T-cell (primary cell): ENCODE results near the gene SYNDIG1. TPM values are rescaled to one million over a fixed set of nuclear protein-coding genes. Genes with fewer than 3 reads are reported as not detected.

Experiments used
- ATAC-seq, 4 experiments: fragments of 200-7000 bp in 3 of 4; fragments of 150-1000 bp in 1 of 4; cut with Tn5 transposase; replicated peaks in 1 of 4; 1 replicate in 3 of 4; 2 replicates in 1 of 4; pipeline ENCODE4 v1.10.0; 2021; ENCODE audit warnings: moderate library complexity in 3 of 4, mild to moderate bottlenecking in 2 of 4, moderate number of reproducible peaks in 1 of 4
- CTCF ChIA-PET, 2 donors: fragments of 300-600 bp; sonication (Branson Sonifier 250); formaldehyde crosslinking; loops; one replicate each; lab custom pipeline; 2022; ENCODE audit warnings: antibody characterized with exemption in 2 of 2; lab: Charles Lee
- POLR2A ChIA-PET, 2 donors: fragments of 300-600 bp; sonication (Branson Sonifier 250); formaldehyde crosslinking; loops; one replicate each; lab custom pipeline; 2022; ENCODE audit warnings: antibody characterized with exemption in 2 of 2; lab: Charles Lee
- DNase-seq, 35 experiments: peaks; one replicate each; pipeline versions ENCODE4 v3.0.0 to v3.0.0-alpha.2; 2013 to 2023
- H3K27ac ChIP-seq: one replicate; pipeline ENCODE4 v1.5.1; 2013; ENCODE audit warnings: low read length
- H3K27me3 ChIP-seq, 2 experiments: replicated peaks in 1 of 2; 1 replicate in 1 of 2; 2 replicates in 1 of 2; pipeline versions ENCODE4 v1.6.1 to v1.7.0; 2013; ENCODE audit warnings: low read length in 1 of 2, mixed read lengths in 1 of 2; ENCODE audit not compliant: control insufficient read depth in 2 of 2, insufficient read depth in 2 of 2; ENCODE audit errors: extremely low read depth in 1 of 2
- H3K36me3 ChIP-seq, 2 donors: 1 replicate in 1 of 2; 2 replicates in 1 of 2; pipeline versions ENCODE4 v1.6.1 to v1.7.0; 2013; ENCODE audit warnings: low read length in 1 of 2; ENCODE audit not compliant: control insufficient read depth in 2 of 2, insufficient read depth in 1 of 2; ENCODE audit errors: extremely low read depth in 1 of 2
- H3K4me1 ChIP-seq, 2 experiments: 1 replicate in 1 of 2; 2 replicates in 1 of 2; pipeline versions ENCODE4 v1.6.1 to v1.7.0; 2013; ENCODE audit warnings: low read length in 2 of 2, mixed read lengths in 1 of 2; ENCODE audit not compliant: insufficient read depth in 2 of 2, control insufficient read depth in 1 of 2; ENCODE audit errors: extremely low read depth in 1 of 2
- H3K4me3 ChIP-seq, 2 donors: 1 replicate in 1 of 2; 2 replicates in 1 of 2; pipeline versions ENCODE4 v1.5.1 to v1.7.0; 2013; ENCODE audit warnings: mild to moderate bottlenecking in 2 of 2, low read length in 1 of 2, moderate library complexity in 1 of 2; ENCODE audit not compliant: control insufficient read depth in 1 of 2; ENCODE audit errors: extremely low read depth in 1 of 2
- H3K9me3 ChIP-seq: 2 replicates; pipeline ENCODE4 v1.7.0; 2013
- H3K27ac Mint-ChIP-seq, 2 donors: one replicate each; pipeline ENCODE4 v1.8.0; 2020 to 2021; ENCODE audit warnings: mild to moderate bottlenecking in 2 of 2, mixed read lengths in 2 of 2
- H3K27me3 Mint-ChIP-seq, 2 donors: one replicate each; pipeline ENCODE4 v1.8.0; 2021 to 2022; ENCODE audit warnings: mixed read lengths in 2 of 2
- H3K36me3 Mint-ChIP-seq: one replicate; pipeline ENCODE4 v1.8.0; 2021; ENCODE audit warnings: mixed read lengths
- H3K4me1 Mint-ChIP-seq, 3 donors: one replicate each; pipeline ENCODE4 v1.8.0; 2020 to 2022; ENCODE audit warnings: mixed read lengths in 3 of 3, mild to moderate bottlenecking in 1 of 3
- H3K4me3 Mint-ChIP-seq, 3 donors: one replicate each; pipeline ENCODE4 v1.8.0; 2020 to 2022; ENCODE audit warnings: mild to moderate bottlenecking in 3 of 3, mixed read lengths in 3 of 3, moderate library complexity in 3 of 3
- H3K9me3 Mint-ChIP-seq, 3 donors: one replicate each; pipeline ENCODE4 v1.8.0; 2020 to 2022; ENCODE audit warnings: mixed read lengths in 3 of 3
- WGBS: methylation state at CpG from one replicate; pipeline ENCODE4 v1.1.5; 2013; ENCODE audit warnings: missing lambda C conversion rate; ENCODE audit not compliant: insufficient coverage; 5-methylcytosine and 5-hydroxymethylcytosine counted together
- total RNA-seq, 35 experiments: library from RNA in 6 of 35; stranded (reverse) in 6 of 35; fragments of 120-200 nt in 1 of 35; gene quantifications; one replicate each; pipeline versions ENCODE4 v1.2.1 to v1.2.4 and lab custom pipeline; 2013 to 2026

The SYNDIG1 gene
- total RNA-seq, 5 donors from 2014 or later (not counting 1 experiment from before 2014, with no cell fraction given), result not detected

- WGBS, result 78% methylated on average over 1 of the region's 2 CpGs
- ATAC-seq (no peak), DNase-seq (no peak)
- Mint-ChIP-seq H3K4me3 (no peak overlapping the region), H3K27me3 (peaks cover 14% of the 10 kb centered on the region in 2 donors), H3K4me1 (no peaks in the 10 kb centered on the region), H3K36me3 (no peaks in the 10 kb centered on the region), H3K9me3 (peaks cover 0 to 5% (median 4%) of the 10 kb centered on the region in 3 donors), H3K27ac (no peak overlapping the region)
- H3K36me3 ChIP-seq, result no peaks in the 10 kb centered on the region
- peaks cover 0 to 5% of the 10 kb centered on the region in 2 experiments for H3K27me3 ChIP-seq
- H3K4me1 ChIP-seq, result no peaks in the 10 kb centered on the region
- CTCF ChIA-PET, result no interaction called here
- H3K9me3 ChIP-seq, result no peaks in the 10 kb centered on the region
- H3K4me3 ChIP-seq, result no peak overlapping the region
- POLR2A ChIA-PET, result no interaction called here
- no peak overlapping the region for H3K27ac ChIP-seq
These were observed 170.8 kb downstream of the SYNDIG1 start for GRCh38 chr20:24640276-24640675.

DNA sequence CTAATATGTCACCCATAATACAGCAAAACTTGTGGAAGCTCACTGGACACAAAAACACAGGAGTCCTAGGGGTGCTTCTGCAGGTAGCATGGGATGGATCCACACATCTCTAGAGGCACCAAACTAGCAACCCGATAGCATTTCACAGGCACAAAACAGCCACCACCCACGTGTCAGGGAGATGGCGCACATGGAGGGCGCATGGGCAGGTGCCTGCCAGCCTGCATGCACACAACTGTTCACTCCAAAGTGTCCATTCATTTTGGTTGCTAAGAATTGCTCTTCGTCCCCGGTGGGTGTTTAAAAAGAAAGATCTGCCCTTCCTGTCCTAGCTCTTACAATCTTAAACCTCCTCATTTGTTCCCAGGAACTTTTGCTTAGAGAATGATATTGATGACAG lies 171.3 kb downstream of the SYNDIG1 start:
- H3K36me3 Mint-ChIP-seq, result no peaks in the 10 kb centered on the region
- no peaks in the 10 kb centered on the region for H3K4me1 Mint-ChIP-seq
- Histone ChIP-seq H3K27ac (no peak overlapping the region), H3K4me3 (no peak overlapping the region), H3K36me3 (no peaks in the 10 kb centered on the region), H3K9me3 (no peaks in the 10 kb centered on the region), H3K27me3 (peaks cover 0 to 8% of the 10 kb centered on the region in 2 experiments), H3K4me1 (no peaks in the 10 kb centered on the region)
- ChIA-PET POLR2A (no interaction called here), CTCF (no interaction called here)
- WGBS, result 100% methylated on average over 1 of the region's 6 CpGs
- peaks cover 13 to 14% of the 10 kb centered on the region in 2 donors for H3K27me3 Mint-ChIP-seq
- DNase-seq (no peak), ATAC-seq (no peak)
- peaks cover 0 to 5% (median 4%) of the 10 kb centered on the region in 3 donors for H3K9me3 Mint-ChIP-seq
- no peak overlapping the region for H3K4me3 Mint-ChIP-seq
- H3K27ac Mint-ChIP-seq, result no peak overlapping the region

- Histone ChIP-seq H3K4me1 (peaks cover 3 to 7% of the 10 kb centered on the region in 2 experiments), H3K27me3 (peaks cover 0 to 14% of the 10 kb centered on the region in 2 experiments), H3K4me3 (no peak overlapping the region), H3K36me3 (no peaks in the 10 kb centered on the region), H3K27ac (no peak overlapping the region), H3K9me3 (no peaks in the 10 kb centered on the region)
- H3K27me3 Mint-ChIP-seq, result peaks cover 19 to 21% of the 10 kb centered on the region in 2 donors
- no peak overlapping the region for H3K4me3 Mint-ChIP-seq
- DNase-seq (no peak), ATAC-seq (no peak)
- peaks cover 0 to 5% (median 4%) of the 10 kb centered on the region in 3 donors for H3K9me3 Mint-ChIP-seq
- H3K36me3 Mint-ChIP-seq, result no peaks in the 10 kb centered on the region
- CTCF ChIA-PET, result no interaction called here
- H3K4me1 Mint-ChIP-seq, result peaks cover 4 to 10% (median 4%) of the 10 kb centered on the region in 3 donors
- no peak overlapping the region for H3K27ac Mint-ChIP-seq
- POLR2A ChIA-PET, result no interaction called here
- WGBS, result no CpG with 5 or more reads among the region's 2 CpGs
These were observed 174.6 kb downstream of the SYNDIG1 start for GRCh38 chr20:24643731-24644626.

DNA sequence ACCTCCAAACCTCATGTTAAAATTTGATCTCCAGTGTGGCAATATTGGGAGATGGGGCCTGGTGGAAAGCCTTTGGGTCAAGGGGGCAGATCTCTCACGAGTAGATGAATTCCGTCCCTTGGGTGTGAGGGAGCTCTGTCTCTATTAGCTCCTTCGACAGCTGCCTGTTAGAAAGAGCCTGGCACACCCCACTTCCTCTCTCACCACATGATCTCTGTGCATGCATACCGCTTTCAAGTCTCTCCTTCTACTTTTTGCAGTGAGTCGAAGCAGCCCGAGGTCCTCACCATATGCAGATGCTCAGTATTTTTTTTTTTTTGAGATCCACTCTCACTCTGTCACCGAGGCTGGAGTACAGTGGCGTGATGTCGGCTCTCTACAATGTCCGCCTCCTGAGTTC lies 176.9 kb downstream of the SYNDIG1 start:
- ATAC-seq, result peak in 1 of 4 experiments; percentile 52

DNA sequence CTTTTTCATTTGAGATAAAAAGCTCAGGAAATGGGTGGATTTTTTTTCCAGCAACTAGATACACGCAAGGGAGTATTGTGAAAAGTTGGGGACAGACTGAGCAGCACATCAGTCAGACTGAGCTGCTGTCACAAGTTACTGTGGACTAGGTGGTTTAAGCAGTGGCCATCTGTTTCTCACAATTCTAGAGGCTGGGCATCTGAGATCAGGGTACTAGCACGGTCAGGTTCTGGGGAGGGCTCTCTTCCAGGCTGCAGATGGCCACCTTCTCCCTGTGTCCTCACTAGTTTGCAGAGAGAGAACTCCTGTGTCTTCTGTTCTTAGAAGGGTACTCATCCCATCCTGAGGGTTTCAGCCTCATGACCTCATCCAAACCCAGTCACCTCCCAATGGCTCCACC lies 178.3 kb downstream of the SYNDIG1 start:
- Histone ChIP-seq H3K9me3 (no peaks in the 10 kb centered on the region), H3K4me1 (peaks cover 3 to 7% of the 10 kb centered on the region in 2 experiments), H3K36me3 (no peaks in the 10 kb centered on the region), H3K27me3 (peaks cover 0 to 24% of the 10 kb centered on the region in 2 experiments), H3K4me3 (no peak overlapping the region), H3K27ac (no peak overlapping the region)
- peaks cover 0 to 5% (median 4%) of the 10 kb centered on the region in 3 donors for H3K9me3 Mint-ChIP-seq
- DNase-seq, result no peak
- POLR2A ChIA-PET, result no interaction called here
- peaks cover 4 to 10% (median 4%) of the 10 kb centered on the region in 3 donors for H3K4me1 Mint-ChIP-seq
- H3K27ac Mint-ChIP-seq, result no peak overlapping the region
- peaks cover 10 to 20% of the 10 kb centered on the region in 2 donors for H3K27me3 Mint-ChIP-seq
- H3K36me3 Mint-ChIP-seq, result no peaks in the 10 kb centered on the region
- ATAC-seq, result no peak
- CTCF ChIA-PET, result no interaction called here
- no peak overlapping the region for H3K4me3 Mint-ChIP-seq
- WGBS, result 63% methylated on average over 2 of the region's 2 CpGs

More for the DNA sequence above, 176.9 kb downstream of the SYNDIG1 start:
- Mint-ChIP-seq H3K4me3 (no peak overlapping the region), H3K27ac (no peak overlapping the region), H3K9me3 (peaks cover 0 to 5% (median 4%) of the 10 kb centered on the region in 3 donors), H3K4me1 (peaks cover 4 to 10% (median 4%) of the 10 kb centered on the region in 3 donors), H3K36me3 (no peaks in the 10 kb centered on the region), H3K27me3 (peaks cover 13 to 20% of the 10 kb centered on the region in 2 donors)
- 19% methylated on average over 6 of the region's 10 CpGs for WGBS
- no peak overlapping the region for H3K27ac ChIP-seq
- ChIA-PET POLR2A (no interaction called here), CTCF (no interaction called here)
- peak in 1 of 35 experiments; percentile 5 for DNase-seq
- H3K9me3 ChIP-seq, result no peaks in the 10 kb centered on the region
- no peak overlapping the region for H3K4me3 ChIP-seq
- H3K4me1 ChIP-seq, result peaks cover 3 to 7% of the 10 kb centered on the region in 2 experiments
- peaks cover 0 to 14% of the 10 kb centered on the region in 2 experiments for H3K27me3 ChIP-seq
- H3K36me3 ChIP-seq, result no peaks in the 10 kb centered on the region

DNA sequence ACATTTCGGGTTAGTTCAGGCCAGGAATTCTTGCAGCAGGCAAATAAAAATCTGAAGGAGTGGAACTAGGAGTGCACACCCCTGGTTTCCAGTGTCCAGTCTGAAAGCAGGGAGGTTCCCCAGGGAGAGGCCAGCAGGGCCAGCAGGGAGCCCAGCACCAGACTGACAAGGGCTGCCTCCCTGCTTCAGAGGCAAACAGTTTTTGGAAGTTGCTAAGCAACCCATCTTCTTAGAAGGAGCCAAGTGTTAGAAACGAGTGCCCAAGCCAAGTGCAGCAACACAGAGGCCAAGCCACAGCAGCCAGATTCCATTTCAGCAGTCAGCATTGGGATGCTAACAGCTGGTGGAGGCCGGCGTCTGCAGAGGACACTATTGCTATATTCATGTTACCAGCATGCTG lies 179.1 kb downstream of the SYNDIG1 start:
- ATAC-seq, result no peak
- CTCF ChIA-PET, result no interaction called here
- Mint-ChIP-seq H3K9me3 (peaks cover 0 to 4% (median 0%) of the 10 kb centered on the region in 3 donors), H3K4me1 (peaks cover 4 to 10% (median 4%) of the 10 kb centered on the region in 3 donors), H3K4me3 (no peak overlapping the region), H3K27me3 (peaks cover 10 to 22% of the 10 kb centered on the region in 2 donors), H3K36me3 (no peaks in the 10 kb centered on the region), H3K27ac (no peak overlapping the region)
- no peak overlapping the region for H3K27ac ChIP-seq
- H3K4me3 ChIP-seq, result no peak overlapping the region
- DNase-seq, result no peak
- H3K27me3 ChIP-seq, result peaks cover 0 to 29% of the 10 kb centered on the region in 2 experiments
- WGBS, result 50% methylated on average over 1 of the region's 4 CpGs
- peaks cover 3 to 7% of the 10 kb centered on the region in 2 experiments for H3K4me1 ChIP-seq
- no peaks in the 10 kb centered on the region for H3K9me3 ChIP-seq
- H3K36me3 ChIP-seq, result no peaks in the 10 kb centered on the region
- POLR2A ChIA-PET, result no interaction called here
